ENCODE results near the gene NRG3.

- TF ChIP-seq, protein P1, sequence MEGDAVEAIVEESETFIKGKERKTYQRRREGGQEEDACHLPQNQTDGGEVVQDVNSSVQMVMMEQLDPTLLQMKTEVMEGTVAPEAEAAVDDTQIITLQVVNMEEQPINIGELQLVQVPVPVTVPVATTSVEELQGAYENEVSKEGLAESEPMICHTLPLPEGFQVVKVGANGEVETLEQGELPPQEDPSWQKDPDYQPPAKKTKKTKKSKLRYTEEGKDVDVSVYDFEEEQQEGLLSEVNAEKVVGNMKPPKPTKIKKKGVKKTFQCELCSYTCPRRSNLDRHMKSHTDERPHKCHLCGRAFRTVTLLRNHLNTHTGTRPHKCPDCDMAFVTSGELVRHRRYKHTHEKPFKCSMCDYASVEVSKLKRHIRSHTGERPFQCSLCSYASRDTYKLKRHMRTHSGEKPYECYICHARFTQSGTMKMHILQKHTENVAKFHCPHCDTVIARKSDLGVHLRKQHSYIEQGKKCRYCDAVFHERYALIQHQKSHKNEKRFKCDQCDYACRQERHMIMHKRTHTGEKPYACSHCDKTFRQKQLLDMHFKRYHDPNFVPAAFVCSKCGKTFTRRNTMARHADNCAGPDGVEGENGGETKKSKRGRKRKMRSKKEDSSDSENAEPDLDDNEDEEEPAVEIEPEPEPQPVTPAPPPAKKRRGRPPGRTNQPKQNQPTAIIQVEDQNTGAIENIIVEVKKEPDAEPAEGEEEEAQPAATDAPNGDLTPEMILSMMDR (IDR thresholded peaks at IDR 0.05), result no peak
- no peak for TF ChIP-seq POLR2A (IDR thresholded peaks at IDR 0.05)
Measured at GRCh38 chr10:81995254-81995653, 120.3 kb downstream of the NRG3 start.
